ENCODE data around the gene APIP. TPM values are rescaled to one million over a fixed set of nuclear protein-coding genes. Genes with fewer than 3 reads are reported as not detected.

The APIP gene
- total and polyA plus RNA-seq, 2 of the 8 experiments (the other 6 are each of a cell fraction or from before 2014, with no cell fraction given), result 10.4 to 25.7 TPM

DNA sequence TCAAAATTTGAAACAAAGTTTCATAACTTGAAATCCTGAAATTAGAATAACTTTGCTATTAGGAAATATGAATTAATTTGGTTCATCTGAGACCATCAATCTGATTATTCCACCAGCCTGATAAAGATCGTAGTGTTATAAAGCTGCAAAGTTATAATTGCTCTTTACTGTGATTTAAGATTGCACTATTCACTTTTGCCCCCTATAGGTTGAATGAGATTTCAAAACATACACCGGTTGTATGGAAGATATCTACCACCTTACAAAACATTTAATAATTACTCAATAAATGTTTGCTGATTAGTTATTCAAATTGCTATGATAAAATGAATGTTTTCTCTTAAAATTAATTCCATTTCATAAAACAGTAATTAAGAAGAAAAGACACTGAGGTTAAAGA, 26.1 kb downstream of the APIP start (continued):
- TF ChIP-seq, protein P1, sequence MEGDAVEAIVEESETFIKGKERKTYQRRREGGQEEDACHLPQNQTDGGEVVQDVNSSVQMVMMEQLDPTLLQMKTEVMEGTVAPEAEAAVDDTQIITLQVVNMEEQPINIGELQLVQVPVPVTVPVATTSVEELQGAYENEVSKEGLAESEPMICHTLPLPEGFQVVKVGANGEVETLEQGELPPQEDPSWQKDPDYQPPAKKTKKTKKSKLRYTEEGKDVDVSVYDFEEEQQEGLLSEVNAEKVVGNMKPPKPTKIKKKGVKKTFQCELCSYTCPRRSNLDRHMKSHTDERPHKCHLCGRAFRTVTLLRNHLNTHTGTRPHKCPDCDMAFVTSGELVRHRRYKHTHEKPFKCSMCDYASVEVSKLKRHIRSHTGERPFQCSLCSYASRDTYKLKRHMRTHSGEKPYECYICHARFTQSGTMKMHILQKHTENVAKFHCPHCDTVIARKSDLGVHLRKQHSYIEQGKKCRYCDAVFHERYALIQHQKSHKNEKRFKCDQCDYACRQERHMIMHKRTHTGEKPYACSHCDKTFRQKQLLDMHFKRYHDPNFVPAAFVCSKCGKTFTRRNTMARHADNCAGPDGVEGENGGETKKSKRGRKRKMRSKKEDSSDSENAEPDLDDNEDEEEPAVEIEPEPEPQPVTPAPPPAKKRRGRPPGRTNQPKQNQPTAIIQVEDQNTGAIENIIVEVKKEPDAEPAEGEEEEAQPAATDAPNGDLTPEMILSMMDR (IDR thresholded peaks at IDR 0.05; ENCODE audit: control extremely low read depth in 1 of 3, insufficient read depth in 1 of 3, low read depth in 1 of 3, low read length in 3 of 3), result peak in 1 of 3 experiments; percentile 6; a peak in 2 of 4 replicates
- no peak for TF ChIP-seq SIN3A (conservative IDR thresholded peaks at IDR 0.05 in 1 of 2, IDR thresholded peaks at IDR 0.05 in 1 of 2; ENCODE audit: low read depth in 1 of 2, low read length in 2 of 2)
- no peak for TF ChIP-seq GTF2F1 (IDR thresholded peaks at IDR 0.05; ENCODE audit: borderline replicate concordance, low read depth, low read length)
- no peak for TF ChIP-seq TEAD4 (IDR thresholded peaks at IDR 0.05; ENCODE audit: low read depth, low read length)
- TF ChIP-seq BRCA1 (IDR thresholded peaks at IDR 0.05; ENCODE audit: low read depth, low read length), result no peak
- no peak for TF ChIP-seq EZH2 (IDR thresholded peaks at IDR 0.05; ENCODE audit: low read depth, low read length, severe bottlenecking)
- TF ChIP-seq TBP (IDR thresholded peaks at IDR 0.05; ENCODE audit: low read depth, low read length), result no peak
- TF ChIP-seq POLR2A (IDR thresholded peaks at IDR 0.05; ENCODE audit: control extremely low read depth in 1 of 2, low read depth in 2 of 2, low read length in 2 of 2), result no peak
- TF ChIP-seq, protein P2, sequence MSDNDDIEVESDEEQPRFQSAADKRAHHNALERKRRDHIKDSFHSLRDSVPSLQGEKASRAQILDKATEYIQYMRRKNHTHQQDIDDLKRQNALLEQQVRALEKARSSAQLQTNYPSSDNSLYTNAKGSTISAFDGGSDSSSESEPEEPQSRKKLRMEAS (IDR thresholded peaks at IDR 0.05), result no peak
